Fibroblast of villous mesenchyme (primary cell): ENCODE results near the gene SLC35F3. TPM values are rescaled to one million over a fixed set of nuclear protein-coding genes. Genes with fewer than 3 reads are reported as not detected.

Experiments
- DNase-seq: peaks from one replicate; pipeline ENCODE4 v3.0.0-alpha.2; 2010; ENCODE audit warnings: low read depth
- H3K4me3 ChIP-seq: 2 replicates; pipeline ENCODE4 v1.5.1; 2011; ENCODE audit warnings: low read depth, mild to moderate bottlenecking, low read length
- CTCF ChIP-seq: IDR thresholded peaks from 2 replicates; pipeline ENCODE4 v1.5.1; 2012; ENCODE audit warnings: low read depth, mild to moderate bottlenecking, low read length; ENCODE audit not compliant: insufficient read depth
- total RNA-seq: library from RNA; depleted of rRNA; stranded (reverse); fragments of >200 nt; gene quantifications from 2 replicates; pipeline ENCODE4 v1.2.3, GENCODE V29; 2012

The SLC35F3 gene
- total RNA-seq, 1 donor, result 1.7 TPM

- TF ChIP-seq CTCF, result no peak
- H3K4me3 ChIP-seq, result no peak overlapping the region
- DNase-seq, result peak; percentile 27
Measured at GRCh38 chr1:234331507-234331906, 427.0 kb downstream of the SLC35F3 start.

- no peak for DNase-seq
- no peak overlapping the region for H3K4me3 ChIP-seq
- TF ChIP-seq CTCF, result no peak
Measured at GRCh38 chr1:234336359-234336758, 431.9 kb downstream of the SLC35F3 start.

GRCh38 chr1:234337233-234337632 lies 432.8 kb downstream of the SLC35F3 start:
- TF ChIP-seq CTCF, result no peak
- no peak overlapping the region for H3K4me3 ChIP-seq
- DNase-seq, result no peak

- no peak for DNase-seq
- no peak for TF ChIP-seq CTCF
- no peak overlapping the region for H3K4me3 ChIP-seq
Measured at GRCh38 chr1:234340528-234340927, 436.1 kb downstream of the SLC35F3 start.

GRCh38 chr1:234342774-234343173 lies 438.3 kb downstream of the SLC35F3 start:
- H3K4me3 ChIP-seq, result no peak overlapping the region
- TF ChIP-seq CTCF, result no peak
- DNase-seq, result no peak

- no peak for TF ChIP-seq CTCF
- H3K4me3 ChIP-seq, result no peak overlapping the region
- no peak for DNase-seq
Measured at GRCh38 chr1:234345237-234345636, 440.8 kb downstream of the SLC35F3 start.

- DNase-seq, result no peak
- no peak for TF ChIP-seq CTCF
- no peak overlapping the region for H3K4me3 ChIP-seq
Measured at GRCh38 chr1:234348964-234349363, 444.5 kb downstream of the SLC35F3 start.
